Tibial nerve (tissue), 4 donors: Measurements from ENCODE around the gene KANTR. TPM values are rescaled to one million over a fixed set of nuclear protein-coding genes. Genes with fewer than 3 reads are reported as not detected.

Experiments
- DNase-seq, 2 donors: peaks; one replicate each; pipeline ENCODE4 v3.0.0-alpha.2; 2019; ENCODE audit warnings: low spot score in 2 of 2
- H3K27ac ChIP-seq, 4 donors: fragments of 200-600 bp; sonication (generic) in 3 of 4; one replicate each; pipeline ENCODE4 v1.5.1; 2017 to 2019; ENCODE audit warnings: mild to moderate bottlenecking in 1 of 4
- H3K27me3 ChIP-seq, 2 donors: fragments of 200-600 bp; sonication (generic) in 1 of 2; one replicate each; pipeline versions ENCODE4 v1.5.1 to v1.6.0; 2017 to 2019
- H3K36me3 ChIP-seq, 3 donors: fragments of 200-600 bp; sonication (generic); one replicate each; pipeline ENCODE4 v1.5.1; 2018 to 2019
- H3K4me1 ChIP-seq, 4 donors: fragments of 200-600 bp; sonication (generic) in 3 of 4; one replicate each; pipeline ENCODE4 v1.5.1; 2017 to 2019
- H3K4me3 ChIP-seq, 4 donors: fragments of 200-600 bp; sonication (generic) in 3 of 4; one replicate each; pipeline ENCODE4 v1.5.1; 2017 to 2019; ENCODE audit warnings: mild to moderate bottlenecking in 1 of 4, moderate library complexity in 1 of 4
- H3K9me3 ChIP-seq, 4 donors: fragments of 200-600 bp; sonication (generic) in 3 of 4; one replicate each; pipeline ENCODE4 v1.5.1; 2017 to 2019
- CTCF ChIP-seq, 5 experiments: fragments of 200-600 bp in 3 of 5; fragments of 450-650 bp in 2 of 5; sonication (generic) in 3 of 5; IDR thresholded peaks; one replicate each; pipeline ENCODE4 v1.5.1; 2016 to 2019; ENCODE audit warnings: antibody characterized with exemption in 5 of 5, mild to moderate bottlenecking in 3 of 5, moderate library complexity in 2 of 5
- EP300 ChIP-seq, 2 donors: sonication (generic); formaldehyde crosslinking; IDR thresholded peaks; one replicate each; pipeline ENCODE4 v1.6.1; 2017; ENCODE audit warnings: antibody characterized with exemption in 2 of 2, mild to moderate bottlenecking in 1 of 2
- POLR2A ChIP-seq, 2 donors: fragments of 450-650 bp; IDR thresholded peaks; one replicate each; pipeline ENCODE4 v1.6.1; 2017; ENCODE audit warnings: antibody characterized with exemption in 2 of 2, mild to moderate bottlenecking in 2 of 2, moderate library complexity in 2 of 2
- whole genome bisulfite sequencing, 2 donors: methylation state at CpG; one replicate each; pipeline ENCODE4 v1.1.5; 2018; 5-methylcytosine and 5-hydroxymethylcytosine counted together
- total RNA-seq, 4 donors: library from RNA; depleted of rRNA; stranded (reverse); fragments of >200 nt; gene quantifications; one replicate each; pipeline ENCODE4 v1.1.0, GENCODE V29; 2016

The KANTR gene
- total RNA-seq, 4 donors from 2014 or later, result 26.4 to 37.6 (median 32.2) TPM

GRCh38 chrX:53065104-53065503, 28.8 kb upstream of the KANTR start:
- peaks cover 0 to 6% of the 10 kb centered on the region in 2 donors for H3K27me3 ChIP-seq
- no peaks in the 10 kb centered on the region for H3K4me1 ChIP-seq
- 70 to 86% methylated on average over 1 of the region's 1 CpG for WGBS, 2 donors
- H3K4me3 ChIP-seq, result no peak overlapping the region
- TF ChIP-seq POLR2A (IDR thresholded peaks at IDR 0.05) (no peak), CTCF (IDR thresholded peaks at IDR 0.05) (no peak), EP300 (IDR thresholded peaks at IDR 0.05) (no peak)
- no peaks in the 10 kb centered on the region for H3K9me3 ChIP-seq
- DNase-seq, result no peak
- no peaks in the 10 kb centered on the region for H3K36me3 ChIP-seq
- H3K27ac ChIP-seq, result no peak overlapping the region

- TF ChIP-seq POLR2A (IDR thresholded peaks at IDR 0.05), result no peak
- no peak for TF ChIP-seq CTCF (IDR thresholded peaks at IDR 0.05)
- TF ChIP-seq EP300 (IDR thresholded peaks at IDR 0.05), result no peak
- H3K27ac ChIP-seq, result peak overlapping the region; percentile 12 to 91 (median 79)
- no peak overlapping the region for H3K4me3 ChIP-seq
- 78 to 88% methylated on average over 10 of the region's 10 CpGs for WGBS, 2 donors
- peaks cover 0 to 23% of the 10 kb centered on the region in 2 donors for H3K27me3 ChIP-seq
- no peak for DNase-seq
- H3K9me3 ChIP-seq, result no peaks in the 10 kb centered on the region
- peaks cover 0 to 16% (median 0%) of the 10 kb centered on the region in 4 donors for H3K4me1 ChIP-seq
- no peaks in the 10 kb centered on the region for H3K36me3 ChIP-seq
Observed at GRCh38 chrX:53071064-53071463, 22.9 kb upstream of the KANTR start.

DNA sequence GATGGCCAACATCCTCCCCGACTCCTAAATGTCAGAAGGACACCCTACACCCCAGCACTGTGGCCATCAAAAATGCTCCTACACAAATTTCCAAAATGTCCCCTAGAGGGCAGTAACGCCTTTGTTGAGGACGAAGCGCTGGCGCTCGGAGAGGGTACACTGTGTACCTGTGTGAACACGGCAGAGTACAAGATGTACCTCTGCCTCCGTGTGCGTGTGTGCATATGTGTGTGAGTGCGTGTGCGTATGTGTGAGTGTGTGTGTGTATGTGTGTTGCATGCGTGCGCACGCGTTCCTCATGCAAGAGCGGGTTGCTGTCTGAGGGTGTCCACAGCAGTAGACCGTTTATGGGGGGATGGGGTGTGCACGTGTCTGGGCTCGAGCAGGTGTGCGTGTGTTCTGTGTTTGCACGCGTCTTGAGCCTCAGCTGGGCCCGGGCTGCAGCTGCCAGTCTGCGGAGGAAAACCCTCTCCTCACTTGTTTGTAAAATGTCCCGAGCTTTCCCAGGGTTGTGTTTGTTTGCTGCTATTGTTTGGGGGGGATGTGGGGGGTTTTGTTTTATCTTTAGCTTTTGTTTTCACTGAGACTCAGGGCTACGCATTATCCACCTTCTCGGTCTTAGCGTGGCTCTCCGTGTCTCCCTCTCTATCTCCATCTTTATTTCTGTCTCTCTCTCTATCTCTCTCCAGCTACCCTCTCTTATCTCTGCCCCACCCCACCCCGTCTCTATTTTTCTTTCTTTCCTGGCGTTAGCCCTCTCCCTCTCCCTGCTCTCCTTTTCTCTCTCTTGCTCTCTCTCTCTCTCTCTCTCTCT, 22.1 kb upstream of the KANTR start:
- TF ChIP-seq EP300 (IDR thresholded peaks at IDR 0.05) (peak; percentile 97 to 99), CTCF (IDR thresholded peaks at IDR 0.05) (peak; percentile 55 to 86 (median 70)), POLR2A (IDR thresholded peaks at IDR 0.05) (peak in 1 of 2 donors; percentile 56)
- Histone ChIP-seq H3K4me3 (peak overlapping the region in 3 of 4 donors; percentile 30 to 49 (median 32)), H3K4me1 (peaks cover 0 to 16% (median 0%) of the 10 kb centered on the region in 4 donors), H3K27me3 (peaks cover 0 to 23% of the 10 kb centered on the region in 2 donors), H3K36me3 (peaks cover 0 to 2% (median 0%) of the 10 kb centered on the region in 3 donors), H3K9me3 (no peaks in the 10 kb centered on the region), H3K27ac (peak overlapping the region; percentile 71 to 91 (median 83))
- DNase-seq, result peak; percentile 64 to 80
- WGBS, 2 donors, result 0 to 14% methylated on average over 16 to 31 of the region's 31 CpGs

DNA sequence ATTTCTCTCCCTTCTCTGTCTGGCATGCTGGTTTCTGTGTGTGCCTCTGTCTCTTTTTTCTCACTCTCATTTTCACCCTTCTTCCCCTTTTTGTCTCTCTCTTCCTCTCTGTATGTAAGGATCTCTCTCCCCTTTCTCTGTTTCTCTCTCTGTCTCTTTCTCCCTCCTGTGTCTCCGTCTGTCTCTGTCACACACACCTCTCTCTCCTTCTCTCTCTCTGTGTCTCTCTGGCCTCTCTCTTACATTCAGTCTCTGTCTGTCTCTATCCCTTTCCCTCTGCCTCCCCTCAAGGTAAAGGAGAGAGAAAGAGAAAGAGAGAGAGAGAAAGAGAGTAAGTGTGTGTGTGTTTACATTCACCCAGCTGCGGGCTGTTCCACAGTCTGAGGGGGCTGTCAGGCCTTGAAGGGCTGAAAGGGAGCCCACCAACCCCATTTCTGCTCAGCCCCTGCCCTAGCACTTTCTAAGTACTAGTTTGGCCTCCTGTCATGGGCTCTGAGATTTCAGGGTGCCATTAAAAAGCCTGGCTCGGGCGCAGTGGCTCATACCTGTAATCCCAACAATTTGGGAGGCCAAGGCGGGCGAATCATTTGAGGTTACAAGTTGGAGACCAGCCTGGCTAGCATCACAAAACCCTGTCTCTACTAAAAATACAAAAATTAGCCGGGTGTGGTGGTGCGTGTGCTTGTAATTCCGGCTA, 21.4 kb upstream of the KANTR start:
- Histone ChIP-seq H3K4me3 (peak overlapping the region in 1 of 4 donors; percentile 49), H3K27ac (peak overlapping the region; percentile 71 to 91 (median 83)), H3K4me1 (peaks cover 0 to 16% (median 0%) of the 10 kb centered on the region in 4 donors), H3K36me3 (peaks cover 0 to 8% (median 0%) of the 10 kb centered on the region in 3 donors), H3K9me3 (no peaks in the 10 kb centered on the region), H3K27me3 (peaks cover 0 to 17% of the 10 kb centered on the region in 2 donors)
- TF ChIP-seq POLR2A (IDR thresholded peaks at IDR 0.05) (no peak), EP300 (IDR thresholded peaks at IDR 0.05) (no peak), CTCF (IDR thresholded peaks at IDR 0.05) (no peak)
- WGBS, 2 donors, result 50 to 65% methylated on average over 8 to 9 of the region's 9 CpGs
- DNase-seq, result no peak
